Purkinje cell (primary cell): Measurements from ENCODE around the gene GPX4. TPM values are rescaled to one million over a fixed set of nuclear protein-coding genes. Genes with fewer than 3 reads are reported as not detected.

Experiments used
- polyA plus RNA-seq: library from polyadenylated mRNA; unstranded; fragments of >200 nt; fragmentation: Nextera tagmentation; gene quantifications from 2 replicates; pipeline ENCODE4 v1.2.1, GENCODE V29; 2014

The GPX4 gene, protein sequence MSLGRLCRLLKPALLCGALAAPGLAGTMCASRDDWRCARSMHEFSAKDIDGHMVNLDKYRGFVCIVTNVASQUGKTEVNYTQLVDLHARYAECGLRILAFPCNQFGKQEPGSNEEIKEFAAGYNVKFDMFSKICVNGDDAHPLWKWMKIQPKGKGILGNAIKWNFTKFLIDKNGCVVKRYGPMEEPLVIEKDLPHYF
- polyA plus RNA-seq = 152 and 277 TPM in 2 replicates

DNA sequence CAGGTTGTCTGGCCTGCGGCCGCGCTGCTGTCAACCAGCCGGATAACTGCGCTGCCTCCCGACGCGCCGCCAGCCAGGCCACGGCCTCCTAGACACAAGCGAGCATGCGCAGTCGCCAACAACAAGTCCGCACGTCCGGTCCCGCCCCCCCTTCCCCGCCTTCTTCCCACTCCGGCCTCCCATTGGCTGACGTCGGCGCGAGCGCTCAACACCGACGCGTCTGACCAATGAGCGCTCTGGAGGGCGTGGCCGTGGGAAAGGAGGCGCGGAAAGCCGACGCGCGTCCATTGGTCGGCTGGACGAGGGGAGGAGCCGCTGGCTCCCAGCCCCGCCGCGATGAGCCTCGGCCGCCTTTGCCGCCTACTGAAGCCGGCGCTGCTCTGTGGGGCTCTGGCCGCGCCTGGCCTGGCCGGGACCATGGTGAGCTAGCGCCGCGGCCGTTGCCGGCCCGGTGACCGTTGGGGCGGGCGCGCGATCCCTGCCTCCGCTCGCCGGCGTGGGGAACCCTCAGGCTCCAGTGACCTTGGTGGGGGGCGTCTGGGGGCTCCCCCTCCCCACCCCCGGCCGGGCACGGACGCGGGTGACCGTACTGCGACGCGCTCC lies at the start of gene GPX4:
TSS of gene GPX4 (plus strand) at position 287 of the 603 bp plus-strand sequence. CDS start at position 337, 50 bp downstream.

DNA sequence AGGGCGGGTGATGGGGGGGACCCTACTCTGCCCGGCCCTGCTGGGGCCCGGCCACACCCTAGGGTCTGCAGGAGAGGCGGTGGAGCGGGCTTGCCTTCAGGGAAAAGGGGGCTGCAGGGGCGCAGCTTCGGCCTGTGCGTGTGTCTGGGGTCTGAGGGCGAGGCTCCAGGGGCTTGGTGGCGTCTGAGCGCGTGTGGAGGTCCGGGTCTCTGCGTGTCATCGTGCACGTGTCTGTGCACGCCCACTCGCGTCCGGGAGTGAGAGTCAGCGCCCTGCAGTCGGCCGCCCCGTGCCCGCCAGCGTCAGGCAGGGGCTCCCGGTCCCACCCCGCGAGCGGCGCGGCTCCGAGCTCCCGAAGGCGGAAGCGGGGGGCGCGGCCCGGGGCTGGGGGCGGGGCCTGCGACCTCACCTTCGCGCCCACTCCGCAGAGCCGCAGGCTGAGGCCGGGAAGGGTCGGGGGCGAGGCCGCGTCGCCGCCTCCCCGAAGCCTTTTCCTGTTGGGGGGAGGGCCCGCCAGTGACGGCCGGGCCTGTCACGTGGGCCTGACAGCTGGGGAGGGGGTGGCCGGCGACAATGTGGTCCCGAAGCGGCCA lies 37.0 kb upstream of the GPX4 start, which contains the start of gene ARHGAP45:
TSS of gene ARHGAP45 (plus strand) at position 420 of the 593 bp plus-strand sequence. CDS start 239 bp downstream, outside the sequence.

DNA sequence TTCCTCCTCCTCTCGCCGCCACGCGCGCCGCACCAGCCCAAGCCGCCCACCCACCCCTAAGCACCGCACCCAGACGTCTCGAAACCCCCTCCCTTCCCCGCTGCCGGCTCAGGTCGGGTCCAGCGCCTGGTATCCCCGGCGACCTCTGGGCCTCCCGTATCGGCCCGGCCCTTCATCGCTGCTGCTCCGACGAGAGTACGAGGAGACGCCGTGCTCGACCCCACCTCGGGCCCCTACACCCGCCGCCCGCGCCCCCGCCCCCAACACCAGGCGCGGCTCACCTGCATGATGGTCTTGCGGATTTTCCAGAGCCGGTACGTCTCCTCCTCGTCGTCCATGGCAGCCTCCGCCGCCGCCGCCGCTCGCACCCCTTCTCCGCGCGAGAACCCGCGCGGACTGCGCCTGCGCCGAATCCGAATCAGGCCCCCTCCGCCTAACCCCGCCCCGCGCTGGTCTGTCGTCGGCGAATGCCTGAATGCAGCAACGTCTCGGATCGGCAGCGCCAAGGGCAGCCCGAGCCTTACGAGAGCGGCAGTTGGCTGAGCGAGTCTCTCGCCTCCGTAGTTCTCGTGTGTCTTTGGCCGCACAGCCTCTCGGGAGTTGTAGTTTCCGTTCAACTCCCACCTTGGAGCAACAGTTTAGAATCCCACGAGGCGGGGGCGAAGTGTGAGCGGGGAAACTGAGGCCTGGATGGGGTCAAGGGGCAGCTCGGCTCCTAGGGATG lies 8.7 kb upstream of the GPX4 start, which contains the start of gene POLR2E:
TSS of gene POLR2E (minus strand) at position 398 of the 724 bp plus-strand sequence. CDS start at position 338, 60 bp downstream.

Other genes with a start within 250 kb of the GPX4 start
- 0.34 and 0.60 TPM in 2 replicates for gene CFD, start 244.3 kb upstream of the GPX4 start, polyA plus RNA-seq
- 3.6 and 15.3 TPM in 2 replicates for gene MED16, start 210.8 kb upstream of the GPX4 start, polyA plus RNA-seq
- not detected in 2 replicates for gene RNU6-9, start 210.5 kb upstream of the GPX4 start, polyA plus RNA-seq
- gene R3HDM4, start 190.8 kb upstream of the GPX4 start, polyA plus RNA-seq = 0.92 and 2.0 TPM in 2 replicates
- not detected in 2 replicates for gene KISS1R, start 186.7 kb upstream of the GPX4 start, polyA plus RNA-seq
- gene ARID3A, start 178.0 kb upstream of the GPX4 start, polyA plus RNA-seq = 0.07 and 0.27 TPM in 2 replicates
- gene WDR18, start 119.6 kb upstream of the GPX4 start, polyA plus RNA-seq = 6.9 and 7.9 TPM in 2 replicates
- not detected in 2 replicates for gene GRIN3B, start 103.6 kb upstream of the GPX4 start, polyA plus RNA-seq
- 2.3 and 6.2 TPM in 2 replicates for gene TMEM259, start 82.9 kb upstream of the GPX4 start, polyA plus RNA-seq
- not detected in 2 replicates for gene RNU6-2, start 82.5 kb upstream of the GPX4 start, polyA plus RNA-seq
- gene CNN2, start 77.4 kb upstream of the GPX4 start, polyA plus RNA-seq = 0.78 TPM in 1 of 2 replicates, not detected in the other
- gene ABCA7, start 63.9 kb upstream of the GPX4 start, polyA plus RNA-seq = 2.1 TPM in 1 of 2 replicates, not detected in the other
- not detected in 2 replicates for gene ARHGAP45, start 36.8 kb upstream of the GPX4 start, polyA plus RNA-seq
- 10.2 and 26.5 TPM in 2 replicates for gene POLR2E, start 8.6 kb upstream of the GPX4 start, polyA plus RNA-seq
- gene SBNO2, start 70.3 kb downstream of the GPX4 start, polyA plus RNA-seq = 0.07 TPM in 1 of 2 replicates, not detected in the other
- gene STK11, start 101.8 kb downstream of the GPX4 start, polyA plus RNA-seq = 0.17 and 0.27 TPM in 2 replicates
- gene CBARP, start 134.0 kb downstream of the GPX4 start, polyA plus RNA-seq = 0.25 and 0.26 TPM in 2 replicates
- 71.5 and 78.2 TPM in 2 replicates for gene ATP5F1D, start 137.8 kb downstream of the GPX4 start, polyA plus RNA-seq
- 0.46 and 1.2 TPM in 2 replicates for gene MIDN, start 144.6 kb downstream of the GPX4 start, polyA plus RNA-seq
- 80.6 and 81.4 TPM in 2 replicates for gene CIRBP, start 165.3 kb downstream of the GPX4 start, polyA plus RNA-seq
- gene FAM174C, start 171.5 kb downstream of the GPX4 start, polyA plus RNA-seq = 7.3 and 10.2 TPM in 2 replicates
- gene EFNA2, start 181.9 kb downstream of the GPX4 start, polyA plus RNA-seq = not detected in 2 replicates